Transverse colon (tissue), 4 donors: ENCODE results near the gene SELENOT. TPM values are rescaled to one million over a fixed set of nuclear protein-coding genes. Genes with fewer than 3 reads are reported as not detected.

ENCODE experiments used
- DNase-seq: peaks from one replicate; pipeline ENCODE4 v3.0.0-alpha.2; 2019
- H3K27ac ChIP-seq, 4 donors: fragments of 200-600 bp; sonication (generic); 2 replicates each; pipeline ENCODE4 v1.5.1; 2016 to 2018; ENCODE audit warnings: inconsistent platforms in 4 of 4
- H3K27me3 ChIP-seq: fragments of 200-600 bp; sonication (generic); 2 replicates; pipeline ENCODE4 v1.5.1; 2017; ENCODE audit warnings: inconsistent platforms
- H3K36me3 ChIP-seq, 4 donors: fragments of 200-600 bp; sonication (generic); 2 replicates each; pipeline ENCODE4 v1.5.1; 2017 to 2019; ENCODE audit warnings: inconsistent platforms in 4 of 4
- H3K4me1 ChIP-seq, 4 donors: fragments of 200-600 bp; sonication (generic); 2 replicates each; pipeline ENCODE4 v1.5.1; 2017 to 2020; ENCODE audit warnings: inconsistent platforms in 4 of 4
- H3K4me3 ChIP-seq, 4 donors: fragments of 200-600 bp; sonication (generic); 1 replicate in 1 of 4; 2 replicates in 3 of 4; pipeline versions ENCODE4 v1.5.1 to v1.6.1; 2017 to 2019; ENCODE audit warnings: inconsistent platforms in 4 of 4
- H3K9me3 ChIP-seq, 2 donors: fragments of 200-600 bp; sonication (generic); 2 replicates each; pipeline ENCODE4 v1.5.1; 2017 to 2019; ENCODE audit warnings: inconsistent platforms in 2 of 2
- CTCF ChIP-seq, 5 experiments: fragments of 200-600 bp in 3 of 5; fragments of 450-650 bp in 2 of 5; sonication (generic) in 3 of 5; IDR thresholded peaks; 1 replicate in 2 of 5; 2 replicates in 3 of 5; pipeline ENCODE4 v1.5.1; 2016 to 2017; ENCODE audit warnings: antibody characterized with exemption in 5 of 5, inconsistent platforms in 3 of 5, mild to moderate bottlenecking in 2 of 5, moderate library complexity in 1 of 5
- EP300 ChIP-seq: sonication (generic); formaldehyde crosslinking; IDR thresholded peaks from one replicate; pipeline ENCODE4 v1.6.1; 2017; ENCODE audit warnings: antibody characterized with exemption, low read depth
- POLR2A ChIP-seq: fragments of 450-650 bp; IDR thresholded peaks from one replicate; pipeline ENCODE4 v1.6.1; 2016; ENCODE audit warnings: antibody characterized with exemption, mild to moderate bottlenecking, moderate library complexity
- POLR2AphosphoS5 ChIP-seq, 3 donors: sonication (generic); formaldehyde crosslinking; IDR thresholded peaks; one replicate each; pipeline ENCODE4 v1.6.1; 2016; ENCODE audit warnings: antibody characterized with exemption in 3 of 3
- WGBS, 2 donors: methylation state at CpG; one replicate each; pipeline ENCODE4 v1.1.5; 2018; ENCODE audit warnings: low coverage in 1 of 2; 5-methylcytosine and 5-hydroxymethylcytosine counted together
- in situ Hi-C, 4 donors: fragments of 200-750 bp; cut with MboI; loops; one replicate each; pipeline versions ENCODE4 v1.15.0 to v1.15.1; 2017; ENCODE audit warnings: low sequenced_read_pairs in 3 of 4, low pct_ligation_motif_present in 1 of 4, low pct_unique_long_range_greater_than_20kb in 1 of 4
- intact Hi-C: fragments of 100-400 bp; cut with DNase I; formaldehyde crosslinking; loops from one replicate; pipeline ENCODE4 v1.15.1; 2023; ENCODE audit warnings: low total_unique reads
- total RNA-seq, 4 donors: library from RNA; depleted of rRNA; stranded (reverse); fragments of >200 nt; gene quantifications; one replicate each; pipeline ENCODE4 v1.1.0, GENCODE V29; 2016

The SELENOT gene
- total RNA-seq, 4 donors from 2014 or later, result 36.3 to 149 (median 95.1) TPM

- Histone ChIP-seq H3K4me3 (no peak overlapping the region), H3K27ac (peak overlapping the region in 3 of 4 donors; percentile 1 to 32 (median 11)), H3K4me1 (peaks cover 0 to 7% (median 0%) of the 10 kb centered on the region in 4 donors), H3K36me3 (peaks cover 0 to 12% (median 0%) of the 10 kb centered on the region in 4 donors), H3K9me3 (no peaks in the 10 kb centered on the region), H3K27me3 (no peaks in the 10 kb centered on the region)
- no peak for DNase-seq
- 35 to 52% methylated on average over 3 to 6 of the region's 6 CpGs for WGBS, 2 donors
- TF ChIP-seq CTCF (IDR thresholded peaks at IDR 0.05) (no peak), POLR2AphosphoS5 (IDR thresholded peaks at IDR 0.05) (no peak), POLR2A (no peak), EP300 (no peak)
- intact Hi-C loops (no loop called here), in situ Hi-C loops (no loop called here)
Observed at GRCh38 chr3:150635076-150635475, 32.0 kb downstream of the SELENOT start.

GRCh38 chr3:150635526-150635925, 32.4 kb downstream of the SELENOT start:
- peak overlapping the region in 3 of 4 donors; percentile 1 to 32 (median 12) for H3K27ac ChIP-seq
- H3K36me3 ChIP-seq, result peaks cover 0 to 11% (median 0%) of the 10 kb centered on the region in 4 donors
- intact Hi-C loops, result no loop called here
- TF ChIP-seq POLR2A, result no peak
- TF ChIP-seq POLR2AphosphoS5 (IDR thresholded peaks at IDR 0.05), result no peak
- TF ChIP-seq EP300, result no peak
- no peak for TF ChIP-seq CTCF (IDR thresholded peaks at IDR 0.05)
- H3K4me1 ChIP-seq, result peaks cover 0 to 7% (median 0%) of the 10 kb centered on the region in 4 donors
- in situ Hi-C loops, result no loop called here
- H3K9me3 ChIP-seq, result no peaks in the 10 kb centered on the region
- no peak for DNase-seq
- H3K27me3 ChIP-seq, result no peaks in the 10 kb centered on the region
- 57 to 85% methylated on average over 1 of the region's 1 CpG for WGBS, 2 donors
- no peak overlapping the region for H3K4me3 ChIP-seq

- TF ChIP-seq CTCF (IDR thresholded peaks at IDR 0.05) (no peak), EP300 (no peak), POLR2A (no peak), POLR2AphosphoS5 (IDR thresholded peaks at IDR 0.05) (no peak)
- no peak overlapping the region for H3K4me3 ChIP-seq
- H3K4me1 ChIP-seq, result peaks cover 0 to 7% (median 0%) of the 10 kb centered on the region in 4 donors
- no peak overlapping the region for H3K27ac ChIP-seq
- peaks cover 0 to 4% (median 0%) of the 10 kb centered on the region in 4 donors for H3K36me3 ChIP-seq
- no peaks in the 10 kb centered on the region for H3K9me3 ChIP-seq
- no peak for DNase-seq
- WGBS, 2 donors, result 90 to 94% methylated on average over 5 of the region's 5 CpGs
- intact Hi-C loops, result no loop called here
- H3K27me3 ChIP-seq, result no peaks in the 10 kb centered on the region
- in situ Hi-C loops, result no loop called here
Observed at GRCh38 chr3:150636258-150636657, 33.1 kb downstream of the SELENOT start.

DNA sequence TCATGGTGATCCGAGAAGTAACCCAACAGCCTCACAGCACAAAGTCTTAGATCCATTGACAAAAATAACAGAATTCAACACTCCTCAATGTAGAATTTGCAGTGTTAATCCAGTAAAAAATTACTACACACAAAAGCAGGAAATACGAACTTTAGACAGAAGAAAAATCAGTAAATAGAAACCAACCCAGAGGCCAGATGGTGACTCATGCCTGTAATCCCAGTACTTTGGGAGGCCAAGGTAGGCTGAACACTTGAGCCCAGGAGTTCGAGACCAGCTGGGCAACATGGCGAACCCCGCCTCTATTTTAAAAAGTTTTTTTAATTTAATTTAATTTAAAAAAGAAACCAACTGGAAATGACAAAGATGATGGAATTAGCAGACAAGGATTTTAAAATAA, 36.1 kb downstream of the SELENOT start:
- H3K4me3 ChIP-seq, result no peak overlapping the region
- peaks cover 0 to 7% (median 0%) of the 10 kb centered on the region in 4 donors for H3K4me1 ChIP-seq
- TF ChIP-seq POLR2AphosphoS5 (IDR thresholded peaks at IDR 0.05), result no peak
- no peak for TF ChIP-seq CTCF (IDR thresholded peaks at IDR 0.05)
- TF ChIP-seq EP300, result no peak
- no peak for TF ChIP-seq POLR2A
- H3K27me3 ChIP-seq, result no peaks in the 10 kb centered on the region
- H3K27ac ChIP-seq, result no peak overlapping the region
- no peak for DNase-seq
- intact Hi-C loops, result no loop called here
- 75 to 79% methylated on average over 4 to 5 of the region's 5 CpGs for WGBS, 2 donors
- H3K9me3 ChIP-seq, result no peaks in the 10 kb centered on the region
- H3K36me3 ChIP-seq, result no peaks in the 10 kb centered on the region
- in situ Hi-C loops, result no loop called here
